NCI-H82 (cell line): ENCODE results near the gene BCL2.

Experiments
- DNase-seq: peaks from one replicate; lab custom pipeline; 2025; lab: John Stamatoyannopoulos, UW

BCL2 gene

DNA sequence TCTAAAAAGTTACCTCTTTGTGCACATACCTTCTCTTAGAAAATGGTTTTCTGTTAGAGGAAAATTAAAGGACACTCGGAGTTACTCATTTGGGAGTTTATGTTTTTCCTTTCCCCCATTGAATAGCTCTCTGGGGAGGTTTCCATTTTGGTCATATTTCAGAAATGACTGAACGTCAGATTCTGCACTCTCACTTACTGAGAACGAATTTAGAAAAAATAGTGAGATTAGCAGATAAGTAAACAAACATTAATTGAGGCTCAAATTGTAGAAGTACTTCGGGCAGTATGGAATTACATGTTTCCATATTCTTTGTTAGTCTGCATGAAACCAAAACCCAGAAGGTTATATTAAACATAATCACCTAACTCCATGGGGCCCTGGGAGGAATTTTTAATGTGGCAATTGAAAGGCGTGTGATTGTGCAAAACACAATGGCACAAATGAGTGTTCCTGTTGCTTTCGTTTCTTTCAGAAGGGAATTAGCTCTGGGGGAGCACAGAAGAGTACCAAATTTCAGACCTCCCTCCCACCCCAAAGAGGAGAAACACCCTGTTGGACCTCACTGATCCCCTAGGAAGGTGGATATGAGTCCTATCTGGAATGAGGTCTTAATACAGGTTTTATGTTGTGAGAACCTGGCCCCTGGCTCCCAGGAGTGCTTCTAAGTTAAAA, 212.3 kb downstream of the BCL2 start:
- DNase-seq: no peak

DNA sequence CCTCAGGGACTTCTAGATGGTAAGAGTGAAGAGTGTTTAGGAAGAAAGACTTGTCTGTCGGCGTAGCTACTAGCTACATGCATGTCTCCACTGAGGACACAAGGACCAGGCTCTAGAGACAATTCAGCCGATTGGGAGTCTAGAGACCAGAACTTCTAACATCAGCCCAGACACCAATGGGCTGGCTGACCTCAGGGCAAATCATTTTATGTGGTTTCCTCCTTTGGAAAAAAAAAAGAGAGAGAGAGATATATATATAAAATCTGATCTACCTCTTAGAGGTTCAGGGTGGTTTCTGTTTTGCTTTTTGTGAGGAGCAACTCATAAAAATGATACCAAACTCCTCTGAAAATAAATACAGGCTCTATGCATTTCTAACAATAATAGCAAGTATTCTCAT, 212.8 kb downstream of the BCL2 start:
- no peak for DNase-seq

DNA sequence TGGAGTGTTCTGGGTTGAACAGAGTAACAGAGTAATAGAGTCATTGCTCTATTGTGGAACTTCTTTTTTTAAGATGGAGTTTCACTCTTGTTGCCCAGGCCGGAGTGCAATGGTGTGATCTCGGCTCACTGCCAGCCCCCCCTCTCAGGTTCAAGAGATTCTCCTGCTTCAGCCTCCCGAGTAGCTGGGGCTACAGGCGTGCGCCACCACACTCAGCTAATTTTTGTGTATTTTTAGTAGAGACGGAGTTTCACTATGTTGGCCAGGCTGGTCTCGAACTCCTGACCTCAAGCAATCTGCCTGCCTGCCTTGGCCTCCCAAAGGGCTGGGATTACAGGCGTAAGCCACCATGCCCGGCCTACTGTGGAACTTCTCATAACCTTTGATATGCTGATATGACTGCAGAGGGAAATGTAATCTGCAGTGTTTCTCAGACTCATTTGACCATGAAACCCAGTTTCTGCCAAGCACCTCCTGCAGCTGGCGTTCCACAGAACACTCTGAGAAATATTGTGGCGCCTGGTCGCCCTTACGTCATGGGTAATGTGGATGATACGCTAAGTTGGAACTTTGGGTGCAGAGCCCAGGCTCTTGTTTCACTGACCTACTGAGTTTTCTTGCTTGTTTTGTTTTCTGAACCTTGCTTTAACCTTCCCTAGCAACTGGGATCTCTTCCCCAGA, 213.8 kb downstream of the BCL2 start:
- no peak for DNase-seq

DNA sequence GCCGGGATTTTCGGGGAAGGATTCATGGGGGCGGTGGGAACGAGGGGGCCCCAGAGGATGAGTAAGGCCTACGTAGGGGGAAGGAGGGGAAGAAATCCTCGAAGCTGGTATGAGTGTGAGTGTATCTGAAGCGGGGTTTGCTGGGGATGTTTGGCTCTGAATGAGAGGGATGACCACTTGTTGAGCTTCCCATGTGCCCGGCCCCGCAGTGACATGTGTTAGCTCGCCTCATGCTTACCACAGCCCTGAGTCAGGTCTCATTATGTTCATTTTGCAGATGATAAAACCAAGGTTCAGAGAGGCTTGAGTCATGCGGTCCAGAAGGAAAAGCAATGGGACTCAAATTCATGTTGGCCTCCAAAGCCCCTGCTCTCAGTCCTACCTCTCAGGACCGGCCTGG, 214.7 kb downstream of the BCL2 start:
- DNase-seq: no peak

DNA sequence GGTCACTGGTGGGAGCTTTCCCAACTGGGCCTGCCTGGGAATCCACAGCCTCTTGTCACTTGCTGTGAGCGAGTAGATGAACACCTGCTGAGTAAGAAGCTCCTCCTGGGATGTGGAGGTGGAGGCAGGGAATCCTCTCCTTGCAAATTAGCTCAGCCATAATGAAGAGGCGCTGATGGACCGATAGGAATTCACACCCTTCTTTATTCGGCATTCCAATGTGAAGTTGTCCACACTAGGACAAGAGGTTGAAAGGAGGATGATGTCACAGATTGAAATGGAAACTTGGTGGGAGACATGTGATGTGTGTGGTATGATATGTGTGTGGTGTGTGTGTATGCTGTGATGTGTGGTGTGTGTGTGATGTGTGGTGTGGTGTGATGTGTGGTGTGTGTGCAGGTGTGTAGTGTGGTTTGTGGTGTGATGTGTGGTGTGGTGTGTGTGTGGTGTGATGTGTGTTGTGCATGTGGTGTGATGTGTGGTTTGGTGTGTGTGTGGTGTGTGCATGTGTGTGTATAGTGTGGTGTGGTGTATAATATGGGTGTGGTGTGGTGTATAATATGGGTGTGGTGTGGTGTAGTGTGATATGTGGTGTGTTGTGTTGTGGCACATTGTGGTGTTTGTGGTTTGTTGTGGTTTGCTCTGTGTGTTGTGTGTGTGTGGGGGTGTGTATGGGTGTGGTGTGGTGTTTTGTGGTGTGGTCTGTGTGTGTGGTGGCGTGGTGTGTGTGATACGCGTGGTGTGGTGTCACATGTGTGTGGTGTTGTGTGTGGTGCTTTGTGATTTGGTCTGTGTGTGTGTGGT, 216.4 kb downstream of the BCL2 start:
- DNase-seq: no peak

DNA sequence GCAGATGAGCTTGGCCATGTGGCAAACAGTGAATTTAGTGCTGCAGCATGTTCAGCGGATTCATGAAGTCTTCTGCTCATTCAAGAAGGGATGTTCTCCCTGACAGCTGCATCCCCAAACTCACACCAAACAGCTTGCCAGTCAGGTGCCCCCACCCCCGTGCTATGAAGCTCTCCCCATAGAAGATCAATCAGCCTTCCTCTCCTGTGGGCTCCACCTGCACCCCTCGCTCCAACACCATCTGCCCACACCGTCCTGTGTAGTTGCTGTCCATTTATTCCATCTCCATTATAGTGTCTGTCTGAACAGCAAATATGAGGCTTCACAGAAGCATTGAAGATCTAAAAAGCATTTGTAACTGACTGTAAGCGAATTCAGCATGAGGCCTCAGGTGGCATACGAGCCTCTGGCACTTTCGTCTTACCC, 218.9 kb downstream of the BCL2 start:
- DNase-seq: no peak

DNA sequence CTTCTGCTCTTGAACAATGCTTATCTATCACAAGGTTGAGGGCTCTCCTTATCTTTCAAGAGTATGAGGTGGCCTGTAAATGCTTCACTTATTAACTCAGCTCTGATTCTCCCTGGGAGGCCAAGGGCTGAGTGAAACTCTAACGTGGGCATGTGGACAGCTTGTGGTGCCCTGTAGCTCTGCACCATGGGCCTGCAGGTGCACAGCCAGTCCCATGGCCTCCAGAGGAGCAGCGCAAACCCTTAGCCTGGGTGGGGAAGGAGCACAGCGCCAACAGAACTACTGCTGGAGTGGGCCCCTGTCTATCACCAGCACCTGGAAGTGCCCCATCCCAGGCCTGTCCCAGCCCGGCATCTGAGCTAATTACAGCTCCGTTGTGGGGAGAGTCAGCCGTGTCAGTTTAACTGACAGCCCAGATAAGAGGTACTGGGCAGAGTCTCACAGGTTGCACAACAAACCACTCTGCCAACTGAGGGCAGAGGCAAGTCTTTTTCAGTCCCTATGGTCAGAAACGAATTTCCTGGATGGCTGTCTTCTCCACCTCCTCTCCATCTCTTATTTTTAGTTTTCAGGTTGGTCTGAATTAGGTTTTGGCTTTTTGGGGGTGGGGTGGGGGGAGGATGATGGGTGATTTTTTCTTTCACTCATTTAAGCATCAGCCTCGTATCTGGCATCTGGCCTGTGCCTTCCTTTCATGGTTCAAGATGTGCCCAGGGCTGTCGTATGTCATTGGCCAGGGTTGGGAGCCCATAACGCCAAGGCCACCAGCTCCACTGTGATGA, 219.5 kb downstream of the BCL2 start:
- no peak for DNase-seq

DNA sequence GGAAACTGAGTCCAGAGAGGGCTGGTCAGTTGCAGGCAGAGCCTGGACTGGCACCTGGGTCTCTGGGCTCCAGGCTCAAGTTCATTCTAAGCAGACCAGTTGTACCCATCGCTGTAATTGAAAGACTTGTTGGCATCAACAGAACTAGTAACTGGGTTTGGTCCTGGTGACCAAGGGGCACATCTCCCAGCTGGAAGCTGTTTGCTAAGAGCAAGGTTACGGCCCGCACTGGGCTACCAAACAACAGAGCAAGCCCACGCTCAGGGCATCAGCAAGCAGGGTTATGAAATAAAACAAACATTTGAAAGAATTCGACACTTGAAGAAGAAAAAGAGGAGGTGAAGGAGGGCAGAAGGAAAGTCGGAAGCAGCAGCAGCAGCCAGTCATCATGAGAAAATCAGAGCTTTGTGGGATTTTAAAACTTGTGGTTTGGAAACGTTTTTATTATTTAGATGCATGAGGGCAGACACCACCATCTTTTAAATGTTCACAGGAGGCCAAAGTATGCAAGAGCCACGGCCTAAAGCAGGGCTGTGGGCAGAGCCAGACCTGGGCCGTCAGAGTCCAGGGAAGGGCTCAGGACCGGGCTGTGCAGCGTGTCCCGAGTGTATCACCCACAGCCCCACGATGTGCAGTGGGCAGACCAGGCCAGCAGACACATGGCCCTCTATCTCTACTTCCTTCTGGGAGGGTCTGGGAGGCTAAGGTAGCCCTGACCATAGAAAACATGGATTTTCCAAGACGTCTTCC, 220.3 kb downstream of the BCL2 start:
- no peak for DNase-seq

DNA sequence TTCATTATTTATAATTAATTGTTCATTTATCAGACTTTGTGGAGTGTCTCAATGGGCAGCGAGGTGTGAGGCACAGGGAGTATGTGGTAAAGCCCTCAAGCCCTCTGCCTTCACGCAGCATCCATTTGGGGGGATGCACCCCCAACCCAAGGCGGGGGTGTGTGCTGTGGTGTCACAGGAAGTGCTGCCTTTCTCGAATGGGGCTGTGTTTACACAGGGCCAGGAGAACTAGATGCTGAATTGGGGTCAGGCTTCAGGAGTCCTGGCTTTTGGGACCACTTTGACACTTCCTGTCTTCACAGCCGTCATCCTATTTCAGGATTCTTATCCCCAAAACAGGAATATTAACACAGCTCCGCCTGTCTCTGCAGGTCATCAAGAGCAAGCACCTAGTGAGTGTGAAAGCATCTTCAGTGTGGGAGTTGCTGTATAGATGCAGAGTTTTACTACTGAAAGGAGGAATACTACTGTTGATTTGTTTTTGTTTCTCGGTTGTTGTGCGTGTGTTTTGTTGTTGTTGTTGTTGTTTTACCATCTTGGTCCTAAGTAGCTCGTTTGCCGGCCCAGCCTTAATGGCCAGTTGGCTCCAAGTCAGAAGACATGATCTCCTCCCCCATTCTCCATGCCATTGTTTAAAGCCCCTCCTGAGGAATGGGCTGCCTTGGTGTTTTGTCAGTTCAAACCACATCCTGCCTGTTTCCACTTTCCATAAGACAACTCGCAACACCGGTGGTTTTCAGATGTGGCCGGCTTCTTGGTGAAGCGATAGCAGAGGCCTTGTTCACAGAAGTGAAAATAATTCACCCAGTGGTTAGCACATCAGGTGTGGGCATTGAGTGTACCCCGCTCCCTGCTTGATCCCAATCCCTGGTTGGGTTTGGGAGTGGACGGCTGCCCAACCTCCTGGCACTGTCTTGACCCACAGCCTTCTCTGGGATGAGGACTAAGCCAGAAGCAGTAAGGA, 221.3 kb downstream of the BCL2 start:
- no peak for DNase-seq

DNA sequence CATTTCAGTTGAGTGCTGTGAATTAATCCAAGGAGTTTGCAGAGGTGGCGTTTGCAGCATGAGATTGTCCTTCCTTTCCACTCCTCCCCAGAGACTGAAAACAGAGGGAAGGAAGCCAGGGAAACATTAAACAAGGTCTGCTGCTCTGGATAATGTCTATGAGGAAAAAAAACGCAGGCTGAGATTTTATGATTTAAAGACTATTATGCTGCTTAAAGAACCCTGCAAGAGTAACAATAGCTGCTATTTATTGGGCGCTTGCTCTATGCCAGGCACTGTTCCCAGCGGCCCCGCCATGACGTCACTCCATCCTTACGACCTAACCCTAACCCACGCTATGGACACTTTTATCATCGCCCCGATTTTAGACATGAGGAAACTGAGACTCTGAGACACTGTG, 222.4 kb downstream of the BCL2 start:
- DNase-seq: no peak

DNA sequence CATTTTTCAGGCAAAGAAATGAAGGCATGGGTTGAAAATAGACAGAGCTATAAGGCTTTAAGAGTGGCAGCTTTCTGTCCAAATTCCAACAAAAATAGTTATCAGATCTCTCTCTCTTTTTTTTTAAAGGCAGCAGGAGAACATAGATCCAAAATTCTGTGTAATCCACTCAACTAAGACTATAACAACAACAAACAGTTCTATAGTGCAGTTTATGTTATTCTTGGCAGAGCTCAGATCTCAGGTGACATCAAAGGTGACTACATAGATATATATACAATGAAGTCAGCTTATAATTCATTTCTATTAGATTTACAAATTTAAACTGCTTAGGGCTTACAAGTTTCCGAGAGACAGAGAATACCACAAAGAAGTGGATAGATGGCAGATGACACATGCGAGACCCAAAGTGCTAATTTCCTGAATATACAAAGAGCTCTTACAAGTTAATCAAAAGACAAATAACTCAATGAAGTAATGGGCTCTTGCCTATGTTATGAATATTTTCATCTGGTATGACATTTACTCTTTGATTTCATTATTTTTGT, 223.2 kb downstream of the BCL2 start:
- DNase-seq: no peak

DNA sequence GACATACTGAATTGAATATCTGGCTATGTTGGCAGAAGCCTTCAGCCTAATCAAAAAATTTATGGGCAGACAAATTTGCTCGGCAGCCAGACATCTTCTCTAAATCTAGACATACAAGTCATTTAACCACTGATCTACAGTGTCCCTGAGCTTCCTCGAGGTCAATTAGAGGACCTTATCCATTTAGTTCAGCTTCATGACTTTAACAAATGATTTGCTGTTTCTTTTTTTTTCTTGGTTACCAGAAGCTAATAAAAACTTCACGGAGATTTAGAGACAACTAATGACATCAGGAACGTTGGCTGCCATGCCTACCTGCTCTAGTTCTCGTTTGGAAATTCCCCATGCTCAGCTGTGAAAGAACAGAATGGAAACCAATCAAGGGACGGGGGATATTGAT, 223.8 kb downstream of the BCL2 start:
- no peak for DNase-seq

DNA sequence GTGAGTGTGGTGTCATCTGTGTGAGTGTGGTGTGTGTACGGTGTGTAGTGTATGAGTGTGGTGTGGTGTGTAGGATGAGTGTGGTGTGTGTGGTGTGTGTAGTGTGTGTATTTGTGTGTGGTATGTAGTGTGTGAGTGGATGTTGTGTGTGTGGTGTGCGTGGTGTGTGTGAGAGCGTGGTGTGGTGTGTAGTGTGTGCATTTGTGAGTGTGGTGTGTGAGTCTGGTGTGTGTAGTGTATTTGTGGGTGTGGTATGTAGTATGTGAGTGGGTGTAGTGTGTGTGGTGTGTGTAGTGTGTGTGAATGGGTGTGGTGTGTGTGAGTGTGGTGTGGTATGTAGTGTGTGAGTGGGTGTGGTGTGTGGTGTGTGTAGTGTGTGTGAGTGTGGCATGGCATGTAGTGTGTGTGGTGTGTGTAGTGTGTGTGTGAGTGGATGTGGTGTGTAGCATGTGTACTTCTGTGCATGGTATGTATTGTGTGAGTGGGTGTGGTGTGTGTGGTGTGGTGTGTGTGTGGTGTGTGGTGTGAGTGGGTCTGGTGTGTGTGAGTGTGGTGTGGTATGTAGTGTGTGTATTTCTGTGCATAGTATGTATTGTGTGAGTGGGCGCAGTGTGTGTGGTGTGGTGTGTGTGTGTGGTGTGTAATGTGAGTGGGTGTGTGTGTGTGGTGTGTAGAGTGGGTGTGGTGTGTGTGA, 227.8 kb downstream of the BCL2 start:
- DNase-seq: no peak

DNA sequence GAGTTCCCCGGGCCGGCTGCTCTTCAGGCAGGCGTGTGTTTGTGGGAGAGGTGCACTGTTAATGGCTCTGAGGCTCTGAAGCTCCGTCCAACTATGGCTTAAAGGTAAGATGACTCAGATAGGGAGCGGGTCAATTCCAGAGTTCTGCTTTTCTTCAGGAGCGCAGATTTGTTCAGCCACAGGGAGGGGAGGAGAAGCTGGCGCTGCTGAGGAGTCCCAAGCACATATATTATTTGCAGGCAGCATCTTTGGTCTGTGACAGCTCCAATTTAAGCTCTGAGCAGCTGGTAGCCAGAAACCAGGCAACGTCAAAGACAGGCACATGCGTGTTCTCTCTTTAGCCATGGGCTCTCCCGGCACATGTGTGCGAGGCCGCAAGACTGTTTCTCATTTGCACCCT, 229.2 kb downstream of the BCL2 start:
- no peak for DNase-seq

DNA sequence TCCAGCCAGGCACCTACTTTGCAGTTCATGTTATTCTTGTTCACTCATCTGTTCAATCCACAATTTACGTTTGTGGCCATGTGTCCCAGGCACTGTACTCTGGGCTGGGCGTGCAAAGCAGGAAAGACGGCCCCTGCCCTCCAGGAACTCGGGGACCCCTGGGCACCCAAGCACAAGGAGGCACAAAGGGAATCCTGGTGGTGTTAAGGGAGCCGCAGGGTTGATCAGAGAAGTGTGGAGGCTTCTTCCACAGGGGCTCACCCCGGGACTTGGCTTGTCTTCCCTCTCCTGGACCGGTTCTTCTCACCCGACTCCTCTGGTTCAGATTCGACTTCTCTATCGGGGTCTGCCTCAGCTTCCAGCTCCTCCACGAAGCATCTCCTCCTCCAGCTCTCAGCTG, 230.5 kb downstream of the BCL2 start:
- no peak for DNase-seq

DNA sequence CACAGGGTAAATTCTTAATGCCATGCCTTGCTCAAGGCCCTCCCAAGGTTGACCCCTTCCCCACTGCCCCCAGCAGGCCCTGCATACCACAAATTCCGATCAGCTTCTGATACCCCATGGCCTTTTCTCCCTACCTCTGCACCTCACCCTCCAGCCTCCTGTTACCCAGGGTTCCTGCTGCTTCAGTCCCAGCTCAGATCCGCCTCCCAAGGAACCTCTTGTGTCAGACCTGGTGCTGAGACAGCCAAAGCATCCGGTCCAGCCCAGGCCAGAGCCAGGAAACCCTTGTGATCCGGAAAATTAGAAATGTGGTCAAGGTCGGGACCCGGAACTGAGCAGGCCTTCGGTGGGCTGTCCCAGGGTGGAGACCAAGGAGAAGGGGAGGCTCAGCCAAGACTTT, 231.3 kb downstream of the BCL2 start:
- DNase-seq: no peak

DNA sequence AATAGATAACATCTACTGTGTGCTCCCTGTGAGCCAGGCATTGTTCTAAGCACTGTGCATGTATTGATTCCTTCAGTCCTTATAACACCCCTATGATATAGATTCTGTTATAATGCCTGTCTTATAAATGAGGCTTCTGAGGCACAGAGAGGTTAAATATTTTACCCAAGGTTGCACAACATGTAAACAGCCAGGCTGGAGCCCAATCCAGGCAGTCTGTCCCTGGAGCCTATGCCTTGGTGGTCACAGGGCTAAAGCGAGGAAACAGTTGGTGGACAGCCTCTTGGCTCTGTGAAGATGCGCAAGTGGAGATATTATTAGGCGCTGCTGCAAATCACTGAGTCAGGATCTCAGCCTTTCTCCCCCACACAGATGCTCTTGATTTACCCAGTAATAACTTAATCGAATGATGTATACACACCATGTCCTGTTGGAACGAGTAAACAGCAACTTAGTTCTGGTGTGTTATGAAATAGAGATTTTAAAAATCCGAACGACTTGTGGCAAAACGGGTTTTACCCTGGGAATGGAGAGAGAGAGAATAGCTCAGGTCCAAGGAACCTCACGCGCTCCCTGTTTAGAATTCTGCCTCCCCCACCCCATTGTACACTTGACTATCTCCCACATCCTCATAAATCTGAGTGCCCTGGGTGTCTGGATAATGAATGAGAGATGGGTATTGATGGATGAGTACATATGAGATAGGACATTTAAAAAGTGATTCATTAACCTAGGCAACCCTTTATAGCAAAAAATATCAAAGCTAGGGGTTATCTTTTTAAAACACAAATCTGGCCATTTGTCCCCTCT, 231.9 kb downstream of the BCL2 start:
- no peak for DNase-seq

DNA sequence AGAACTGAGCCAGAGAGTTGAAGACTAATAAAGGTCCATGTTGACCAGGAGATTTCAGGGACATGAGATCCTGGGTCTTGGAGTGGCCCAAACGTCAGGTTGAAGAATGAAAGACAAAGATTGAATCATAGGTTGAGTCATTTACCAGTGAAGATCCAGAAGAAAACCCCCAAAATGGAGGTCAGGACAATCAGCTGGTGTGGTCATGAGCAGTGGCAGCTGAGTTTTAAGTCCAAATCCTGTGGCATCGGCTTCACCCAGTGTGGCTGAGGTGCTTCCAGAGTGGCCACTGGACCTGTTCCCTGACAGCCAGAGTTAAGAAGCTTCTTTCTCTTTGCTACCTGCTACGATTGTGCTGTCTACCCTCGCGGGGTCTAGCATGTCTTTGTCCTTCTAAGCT, 234.0 kb downstream of the BCL2 start:
- no peak for DNase-seq

DNA sequence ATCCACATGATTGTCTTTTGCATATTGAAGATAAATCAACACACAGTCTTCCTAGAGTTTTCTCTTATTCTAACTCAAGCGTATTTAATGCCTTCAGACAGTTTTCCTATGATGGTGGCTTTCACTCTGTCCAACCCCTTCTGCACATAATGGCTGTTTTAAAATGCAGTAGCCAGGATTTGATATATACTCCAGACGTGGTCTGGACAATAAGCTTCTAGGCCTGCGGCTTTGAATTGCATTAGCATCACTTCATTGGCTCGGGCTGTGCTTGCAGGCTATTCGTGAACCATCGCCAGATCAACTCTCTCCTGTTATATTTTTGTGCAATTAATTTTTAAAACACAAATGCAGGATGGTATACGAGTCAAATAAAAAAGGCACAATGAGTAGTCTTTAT, 235.3 kb downstream of the BCL2 start:
- DNase-seq: no peak
